Measurements from ENCODE around the gene OR1E2. TPM values are rescaled to one million over a fixed set of nuclear protein-coding genes. Genes with fewer than 3 reads are reported as not detected.
"Not testable (repeated sequence)": the region's sequence is repeated elsewhere in the genome, so short reads cannot be mapped to it uniquely, and the experiment has no call there.

Gene OR1E2
- total and polyA plus RNA-seq, 9 donors: not detected

- Histone ChIP-seq H3K36me3 (ENCODE audit: control insufficient read depth, insufficient read depth, low read length) (no peaks in the 10 kb centered on the region), H3K27me3 (ENCODE audit: control insufficient read depth, insufficient read depth, low read length) (no peaks in the 10 kb centered on the region), H3K9me3 (replicated peaks; ENCODE audit: control insufficient read depth, low read depth, low read length) (no peaks in the 10 kb centered on the region), H3K4me1 (ENCODE audit: control insufficient read depth, insufficient read depth, low read length) (no peaks in the 10 kb centered on the region), H3K4me3 (ENCODE audit: low read length) (no peak overlapping the region), H3K27ac (ENCODE audit: low read length) (no peak overlapping the region)
- no CpG with 5 or more reads among the region's 2 CpGs for WGBS (ENCODE audit: insufficient coverage)
- DNase-seq: peak; percentile 12
These were observed 14.5 kb upstream of the OR1E2 start for GRCh38 chr17:3448059-3448665.

GRCh38 chr17:3447625-3448024 lies 14.0 kb upstream of the OR1E2 start:
- no CpG with 5 or more reads among the region's 2 CpGs for WGBS (ENCODE audit: insufficient coverage)

GRCh38 chr17:3440451-3440850 lies 6.8 kb upstream of the OR1E2 start:
- no CpG with 5 or more reads among the region's 2 CpGs for WGBS (ENCODE audit: insufficient coverage)
- no peak for DNase-seq
- H3K27me3 ChIP-seq (ENCODE audit: control insufficient read depth, insufficient read depth, low read length): no peaks in the 10 kb centered on the region
- H3K36me3 ChIP-seq (ENCODE audit: control insufficient read depth, insufficient read depth, low read length): no peaks in the 10 kb centered on the region
- no peak overlapping the region for H3K4me3 ChIP-seq (ENCODE audit: low read length)
- no peak overlapping the region for H3K27ac ChIP-seq (ENCODE audit: low read length)
- H3K9me3 ChIP-seq (replicated peaks; ENCODE audit: control insufficient read depth, low read depth, low read length): no peaks in the 10 kb centered on the region
- no peaks in the 10 kb centered on the region for H3K4me1 ChIP-seq (ENCODE audit: control insufficient read depth, insufficient read depth, low read length)

More at GRCh38 chr17:3447625-3448024, 14.0 kb upstream of the OR1E2 start:
- no peak for DNase-seq
- Histone ChIP-seq H3K27me3 (ENCODE audit: control insufficient read depth, insufficient read depth, low read length) (no peaks in the 10 kb centered on the region), H3K4me1 (ENCODE audit: control insufficient read depth, insufficient read depth, low read length) (no peaks in the 10 kb centered on the region), H3K9me3 (replicated peaks; ENCODE audit: control insufficient read depth, low read depth, low read length) (no peaks in the 10 kb centered on the region), H3K4me3 (ENCODE audit: low read length) (no peak overlapping the region), H3K27ac (ENCODE audit: low read length) (no peak overlapping the region), H3K36me3 (ENCODE audit: control insufficient read depth, insufficient read depth, low read length) (no peaks in the 10 kb centered on the region)

- Histone ChIP-seq H3K4me1 (ENCODE audit: control insufficient read depth, insufficient read depth, low read length) (no peaks in the 10 kb centered on the region), H3K36me3 (ENCODE audit: control insufficient read depth, insufficient read depth, low read length) (no peaks in the 10 kb centered on the region), H3K4me3 (ENCODE audit: low read length) (no peak overlapping the region), H3K27me3 (ENCODE audit: control insufficient read depth, insufficient read depth, low read length) (no peaks in the 10 kb centered on the region), H3K9me3 (replicated peaks; ENCODE audit: control insufficient read depth, low read depth, low read length) (no peaks in the 10 kb centered on the region), H3K27ac (ENCODE audit: low read length) (no peak overlapping the region)
- 50% methylated on average over 1 of the region's 1 CpG for WGBS (ENCODE audit: insufficient coverage)
- DNase-seq: no peak
These were observed 4.7 kb upstream of the OR1E2 start for GRCh38 chr17:3438368-3438767.

GRCh38 chr17:3433215-3433614 lies 426 bp downstream of the OR1E2 start:
- WGBS (ENCODE audit: insufficient coverage): 30% methylated on average over 6 of the region's 7 CpGs
- H3K4me1 ChIP-seq (ENCODE audit: control insufficient read depth, insufficient read depth, low read length); H3K27me3 ChIP-seq (ENCODE audit: control insufficient read depth, insufficient read depth, low read length); H3K9me3 ChIP-seq (replicated peaks; ENCODE audit: control insufficient read depth, low read depth, low read length); H3K4me3 ChIP-seq (ENCODE audit: low read length); H3K27ac ChIP-seq (ENCODE audit: low read length); H3K36me3 ChIP-seq (ENCODE audit: control insufficient read depth, insufficient read depth, low read length): not testable (repeated sequence)
- DNase-seq: peak; percentile 5

GRCh38 chr17:3418222-3418621 lies 15.4 kb downstream of the OR1E2 start:
- Histone ChIP-seq H3K9me3 (replicated peaks; ENCODE audit: control insufficient read depth, low read depth, low read length) (no peaks in the 10 kb centered on the region), H3K4me1 (ENCODE audit: control insufficient read depth, insufficient read depth, low read length) (no peaks in the 10 kb centered on the region), H3K27me3 (ENCODE audit: control insufficient read depth, insufficient read depth, low read length) (no peaks in the 10 kb centered on the region), H3K36me3 (ENCODE audit: control insufficient read depth, insufficient read depth, low read length) (no peaks in the 10 kb centered on the region), H3K4me3 (ENCODE audit: low read length) (no peak overlapping the region), H3K27ac (ENCODE audit: low read length) (no peak overlapping the region)
- 17% methylated on average over 2 of the region's 2 CpGs for WGBS (ENCODE audit: insufficient coverage)
- no peak for DNase-seq

GRCh38 chr17:3415610-3416009 lies 18.0 kb downstream of the OR1E2 start:
- no peaks in the 10 kb centered on the region for H3K9me3 ChIP-seq (replicated peaks; ENCODE audit: control insufficient read depth, low read depth, low read length)

GRCh38 chr17:3412216-3412615 lies 21.4 kb downstream of the OR1E2 start:
- H3K27ac ChIP-seq (ENCODE audit: low read length); H3K4me3 ChIP-seq (ENCODE audit: low read length); H3K27me3 ChIP-seq (ENCODE audit: control insufficient read depth, insufficient read depth, low read length); H3K4me1 ChIP-seq (ENCODE audit: control insufficient read depth, insufficient read depth, low read length); DNase-seq; H3K9me3 ChIP-seq (replicated peaks; ENCODE audit: control insufficient read depth, low read depth, low read length); H3K36me3 ChIP-seq (ENCODE audit: control insufficient read depth, insufficient read depth, low read length): not testable (repeated sequence)
- no CpG with 5 or more reads among the region's 16 CpGs for WGBS (ENCODE audit: insufficient coverage)

More at GRCh38 chr17:3415610-3416009, 18.0 kb downstream of the OR1E2 start:
- no CpG with 5 or more reads among the region's 5 CpGs for WGBS (ENCODE audit: insufficient coverage)
- no peak overlapping the region for H3K4me3 ChIP-seq (ENCODE audit: low read length)
- no peaks in the 10 kb centered on the region for H3K27me3 ChIP-seq (ENCODE audit: control insufficient read depth, insufficient read depth, low read length)
- no peaks in the 10 kb centered on the region for H3K4me1 ChIP-seq (ENCODE audit: control insufficient read depth, insufficient read depth, low read length)
- H3K36me3 ChIP-seq (ENCODE audit: control insufficient read depth, insufficient read depth, low read length): no peaks in the 10 kb centered on the region
- H3K27ac ChIP-seq (ENCODE audit: low read length): no peak overlapping the region
- DNase-seq: no peak

- no peaks in the 10 kb centered on the region for H3K27me3 ChIP-seq (ENCODE audit: control insufficient read depth, insufficient read depth, low read length)
- no peak for DNase-seq
- no peaks in the 10 kb centered on the region for H3K4me1 ChIP-seq (ENCODE audit: control insufficient read depth, insufficient read depth, low read length)
- no peak within 1 kb of the TSS for H3K27ac ChIP-seq (ENCODE audit: low read length)
- 71% methylated on average over 1 of the region's 3 CpGs for WGBS (ENCODE audit: insufficient coverage)
- H3K4me3 ChIP-seq (ENCODE audit: low read length): no peak within 1 kb of the TSS
- H3K36me3 ChIP-seq (ENCODE audit: control insufficient read depth, insufficient read depth, low read length): no peaks in the 10 kb centered on the region
- peaks cover 10% of the 10 kb centered on the region for H3K9me3 ChIP-seq (replicated peaks; ENCODE audit: control insufficient read depth, low read depth, low read length)
These were observed 22.6 kb downstream of the OR1E2 start, which contains the start of gene OR3A3 for GRCh38 chr17:3411070-3411469. Gene OR3A3, plus strand, starts transcription at chr17:3411370.

- not testable (repeated sequence) for H3K4me1 ChIP-seq (ENCODE audit: control insufficient read depth, insufficient read depth, low read length); DNase-seq
These were observed 29.8 kb downstream of the OR1E2 start for GRCh38 chr17:3403856-3404255.

GRCh38 chr17:3401786-3402185 lies 31.9 kb downstream of the OR1E2 start:
- peaks cover 2% of the 10 kb centered on the region for H3K9me3 ChIP-seq (replicated peaks; ENCODE audit: control insufficient read depth, low read depth, low read length)
- no peaks in the 10 kb centered on the region for H3K4me1 ChIP-seq (ENCODE audit: control insufficient read depth, insufficient read depth, low read length)
- H3K27me3 ChIP-seq (ENCODE audit: control insufficient read depth, insufficient read depth, low read length): no peaks in the 10 kb centered on the region
- no peaks in the 10 kb centered on the region for H3K36me3 ChIP-seq (ENCODE audit: control insufficient read depth, insufficient read depth, low read length)
- H3K4me3 ChIP-seq (ENCODE audit: low read length): no peak overlapping the region
- no CpG with 5 or more reads among the region's 2 CpGs for WGBS (ENCODE audit: insufficient coverage)
- no peak overlapping the region for H3K27ac ChIP-seq (ENCODE audit: low read length)
- DNase-seq: no peak

More at GRCh38 chr17:3403856-3404255, 29.8 kb downstream of the OR1E2 start:
- not testable (repeated sequence) for H3K9me3 ChIP-seq (replicated peaks; ENCODE audit: control insufficient read depth, low read depth, low read length); H3K36me3 ChIP-seq (ENCODE audit: control insufficient read depth, insufficient read depth, low read length); H3K4me3 ChIP-seq (ENCODE audit: low read length); H3K27ac ChIP-seq (ENCODE audit: low read length); H3K27me3 ChIP-seq (ENCODE audit: control insufficient read depth, insufficient read depth, low read length)
- WGBS (ENCODE audit: insufficient coverage): no CpG with 5 or more reads among the region's 1 CpG

Data from muscle of leg (tissue), 11 donors.